Effector CD8-positive, alpha-beta T cell (primary cell): Measurements from ENCODE around the gene DUS1L.

Source experiments
- DNase-seq: peaks from one replicate; lab custom pipeline; 2025; lab: John Stamatoyannopoulos, UW

DUS1L gene

DNA sequence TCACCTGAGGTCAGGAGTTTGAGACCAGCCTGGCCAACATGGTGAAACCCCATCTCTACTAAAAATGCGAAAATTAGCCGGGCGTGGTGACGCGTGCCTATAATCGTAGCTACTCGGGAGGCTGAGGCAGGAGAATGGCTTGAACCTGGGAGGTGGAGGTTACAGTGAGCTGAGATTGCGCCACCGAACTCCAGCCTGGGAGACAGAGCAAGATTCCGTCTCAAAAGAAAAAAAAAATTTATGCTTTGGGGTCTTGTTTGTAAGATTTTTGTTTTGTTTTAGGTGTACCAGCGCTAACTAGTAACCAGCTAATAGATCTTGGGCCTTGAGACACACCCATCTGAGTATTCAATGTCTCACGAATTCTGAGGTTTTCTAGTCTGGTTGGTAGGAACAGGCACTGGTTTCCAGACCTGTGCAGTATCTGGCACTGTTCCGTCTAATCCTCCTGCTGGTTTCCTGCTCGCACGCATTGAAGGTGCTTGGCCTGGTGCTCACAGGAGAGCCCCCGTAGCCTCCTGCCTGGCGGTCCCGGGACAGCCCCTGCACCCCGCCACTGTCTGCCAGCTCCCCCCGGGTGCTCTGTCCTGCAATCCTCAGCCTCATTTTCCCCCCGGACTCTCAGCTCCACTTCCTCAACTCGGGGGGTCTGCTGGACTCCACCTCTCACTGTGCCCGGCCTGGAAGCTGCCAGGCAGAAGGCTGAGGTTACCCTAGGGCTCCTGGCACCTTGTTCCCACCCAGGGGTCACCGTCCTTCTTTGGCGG lies 10.6 kb upstream of the DUS1L start:
- DNase-seq, result no peak

DNA sequence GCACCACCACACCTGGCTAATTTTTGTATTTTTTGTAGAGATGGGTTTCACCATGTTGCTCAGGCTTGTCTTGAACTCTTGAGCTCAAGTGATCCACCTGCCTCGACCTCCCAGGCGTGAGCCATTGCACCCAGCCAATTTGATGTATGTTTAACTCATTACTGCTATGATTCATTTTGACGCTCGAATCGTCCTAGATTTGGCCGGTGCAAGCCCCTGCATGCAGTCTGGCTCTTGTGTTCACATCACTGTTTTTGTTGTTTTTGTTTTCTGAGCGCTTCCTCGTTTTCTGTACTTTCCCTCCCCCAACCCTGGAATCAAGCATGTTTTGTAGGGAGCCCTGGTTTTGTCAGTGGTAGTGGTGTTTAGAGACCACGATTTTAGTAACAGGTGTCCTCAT lies 7.8 kb upstream of the DUS1L start:
- no peak for DNase-seq

DNA sequence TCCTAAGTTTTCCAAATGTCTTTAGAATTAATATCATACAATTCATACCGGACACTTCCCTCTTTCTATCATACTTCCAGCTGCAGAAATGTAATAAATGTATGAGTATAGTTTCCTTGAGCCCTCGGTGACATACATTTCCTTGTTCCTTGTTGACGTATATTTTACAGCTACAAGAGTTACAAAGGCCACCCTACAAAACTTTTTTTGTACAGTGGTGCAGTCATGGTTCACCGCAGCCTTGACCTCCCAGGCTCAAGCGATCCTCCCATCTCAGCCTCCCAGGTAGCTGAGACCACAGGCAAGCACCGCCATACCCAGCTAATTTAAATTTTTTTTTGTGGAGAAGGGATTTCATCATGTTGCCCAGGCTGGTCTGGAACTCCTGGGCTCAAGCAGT lies 7.2 kb upstream of the DUS1L start:
- DNase-seq, result no peak

DNA sequence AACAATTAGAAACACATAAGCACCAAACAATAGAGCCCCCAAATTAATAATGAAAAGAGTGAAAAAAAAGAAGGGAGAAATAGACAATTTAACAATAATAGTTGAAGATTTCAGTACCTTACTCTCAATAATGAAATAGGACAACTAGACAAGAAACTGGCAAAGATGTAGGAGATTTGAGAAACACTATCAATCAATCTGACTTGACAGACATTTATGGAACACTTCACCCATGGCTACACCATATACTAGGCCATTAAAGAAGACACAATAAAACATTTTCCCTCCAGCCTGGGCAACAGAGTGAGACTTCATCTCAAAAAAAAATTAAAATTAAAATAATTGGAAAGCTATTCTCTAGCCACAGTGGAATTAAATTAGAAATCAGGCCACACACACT lies 5.0 kb upstream of the DUS1L start:
- no peak for DNase-seq

DNA sequence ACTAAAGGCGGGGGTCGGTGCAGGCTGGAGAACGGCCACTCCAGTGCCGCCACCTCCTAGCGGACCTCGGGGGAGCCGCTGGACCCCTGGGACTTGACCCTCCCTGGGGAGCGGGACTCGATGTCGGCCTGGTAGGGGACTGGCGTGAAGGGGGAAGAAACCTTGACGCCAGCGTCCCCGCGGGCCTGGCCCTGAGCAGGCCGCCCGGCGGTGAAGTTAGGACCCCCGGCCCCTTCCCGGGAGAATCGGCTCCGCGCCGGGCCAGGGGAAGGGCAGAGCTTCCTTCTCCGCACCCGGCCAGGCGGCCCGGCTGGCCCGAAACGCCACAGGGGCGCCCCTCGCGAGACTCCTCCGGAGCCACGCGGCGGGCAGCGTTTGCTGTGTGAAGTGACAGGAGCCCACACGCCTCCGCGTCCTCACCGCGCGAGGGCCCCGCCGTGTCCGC lies 389 bp downstream of the DUS1L start:
- DNase-seq, result no peak

DNA sequence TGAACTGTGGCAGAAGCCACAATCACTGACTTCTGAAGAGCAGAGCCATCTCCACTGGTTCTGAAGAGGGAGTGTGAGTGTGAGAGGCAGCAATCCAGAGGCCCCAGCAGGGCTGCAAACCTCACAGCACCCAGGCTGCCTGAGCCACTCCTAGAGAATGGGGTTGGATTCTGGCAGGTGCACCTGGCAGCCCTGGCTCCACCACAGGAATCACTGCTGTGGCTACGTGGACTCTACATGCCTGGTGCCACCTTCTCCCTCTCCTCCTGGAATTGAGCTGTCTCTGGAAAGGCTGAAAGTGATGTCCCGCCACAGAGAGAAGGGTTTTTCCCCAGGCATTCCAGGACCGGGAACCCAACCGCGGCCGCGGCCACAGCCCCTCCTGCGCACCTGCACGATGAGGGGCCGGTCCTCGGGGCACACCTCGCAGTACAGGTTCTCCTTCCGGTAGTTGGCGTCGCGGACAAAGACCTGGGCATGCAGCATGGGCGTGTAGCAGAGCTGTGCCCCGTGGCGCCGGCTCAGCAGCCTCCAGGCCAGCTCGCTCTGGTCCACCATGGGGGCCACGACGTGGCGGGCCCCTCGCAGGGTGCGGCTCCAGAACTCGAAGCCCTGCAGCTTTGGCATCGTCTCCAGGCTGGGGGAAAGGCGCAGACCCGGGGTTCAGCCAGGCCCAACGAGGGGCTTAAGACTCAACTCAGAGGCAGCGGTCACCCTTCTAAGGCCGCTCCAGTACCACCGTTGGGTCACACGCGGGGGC lies 991 bp downstream of the DUS1L start:
- no peak for DNase-seq

DNA sequence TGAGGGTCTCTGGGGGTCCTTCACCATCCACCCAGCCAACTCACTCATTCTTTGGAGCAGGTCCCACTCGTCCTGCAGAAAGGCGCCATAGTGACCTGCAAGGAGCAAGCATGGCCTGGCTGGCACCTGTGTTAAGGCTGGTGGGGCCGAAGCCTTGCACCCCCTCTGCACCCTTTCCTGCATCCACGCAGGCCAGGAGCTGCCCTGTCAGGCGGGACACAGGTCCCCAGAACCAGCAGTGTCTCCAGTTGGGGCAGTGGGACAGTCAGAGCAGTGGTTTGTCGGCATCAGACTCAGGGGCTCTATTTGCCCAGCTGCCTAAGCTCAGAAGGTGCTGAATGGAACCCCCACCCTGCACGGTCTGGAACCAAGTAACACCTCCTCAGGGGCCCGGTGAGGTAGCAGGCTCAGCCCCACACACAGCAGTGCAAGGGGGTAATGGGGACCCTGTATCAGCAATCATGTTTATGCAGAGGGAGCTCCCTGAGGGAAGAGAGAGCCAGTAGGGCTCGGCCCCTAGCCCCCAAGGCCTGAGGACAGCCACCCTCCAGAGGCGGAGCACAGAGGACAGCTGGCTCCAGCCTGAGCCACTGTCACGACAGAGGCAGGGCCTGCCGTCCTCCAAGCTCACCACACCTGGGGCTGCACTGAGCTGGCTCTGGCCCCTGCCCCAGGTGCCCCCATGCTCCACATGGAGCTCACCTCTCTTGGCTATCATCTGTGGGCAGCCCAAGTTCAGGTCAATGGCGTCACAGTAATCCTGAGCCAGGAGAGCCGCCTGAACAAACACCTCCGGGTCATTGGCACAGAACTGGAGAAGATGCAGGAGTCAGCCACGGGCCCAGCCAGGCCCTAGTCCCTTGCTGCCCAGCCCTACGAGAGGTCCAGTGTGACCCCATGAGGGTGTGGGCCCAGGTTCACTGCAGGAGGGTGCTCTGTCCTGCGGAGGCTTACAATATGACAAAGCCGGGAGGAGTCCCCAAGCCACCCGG lies 1.9 kb downstream of the DUS1L start:
- DNase-seq, result no peak

DNA sequence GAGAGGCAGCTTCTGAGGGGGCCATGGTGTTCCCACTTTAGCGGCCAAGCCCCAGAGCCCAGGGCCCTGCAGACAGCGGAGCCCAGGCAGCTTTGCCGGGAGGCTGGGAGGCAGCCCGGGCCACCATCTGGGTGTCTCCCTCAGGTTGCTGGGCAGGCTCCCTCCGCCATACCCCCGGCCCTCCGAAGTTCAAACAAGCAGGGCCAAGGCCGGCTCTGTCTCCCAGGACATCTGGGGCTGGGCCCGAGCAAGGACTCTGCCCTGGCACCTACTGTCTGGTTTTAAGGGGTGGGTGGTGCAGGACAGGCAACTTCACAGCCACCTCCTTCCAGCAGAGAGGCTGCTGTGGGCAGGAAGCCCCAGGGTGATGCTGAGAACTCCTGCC lies 2.6 kb downstream of the DUS1L start:
- DNase-seq, result no peak

DNA sequence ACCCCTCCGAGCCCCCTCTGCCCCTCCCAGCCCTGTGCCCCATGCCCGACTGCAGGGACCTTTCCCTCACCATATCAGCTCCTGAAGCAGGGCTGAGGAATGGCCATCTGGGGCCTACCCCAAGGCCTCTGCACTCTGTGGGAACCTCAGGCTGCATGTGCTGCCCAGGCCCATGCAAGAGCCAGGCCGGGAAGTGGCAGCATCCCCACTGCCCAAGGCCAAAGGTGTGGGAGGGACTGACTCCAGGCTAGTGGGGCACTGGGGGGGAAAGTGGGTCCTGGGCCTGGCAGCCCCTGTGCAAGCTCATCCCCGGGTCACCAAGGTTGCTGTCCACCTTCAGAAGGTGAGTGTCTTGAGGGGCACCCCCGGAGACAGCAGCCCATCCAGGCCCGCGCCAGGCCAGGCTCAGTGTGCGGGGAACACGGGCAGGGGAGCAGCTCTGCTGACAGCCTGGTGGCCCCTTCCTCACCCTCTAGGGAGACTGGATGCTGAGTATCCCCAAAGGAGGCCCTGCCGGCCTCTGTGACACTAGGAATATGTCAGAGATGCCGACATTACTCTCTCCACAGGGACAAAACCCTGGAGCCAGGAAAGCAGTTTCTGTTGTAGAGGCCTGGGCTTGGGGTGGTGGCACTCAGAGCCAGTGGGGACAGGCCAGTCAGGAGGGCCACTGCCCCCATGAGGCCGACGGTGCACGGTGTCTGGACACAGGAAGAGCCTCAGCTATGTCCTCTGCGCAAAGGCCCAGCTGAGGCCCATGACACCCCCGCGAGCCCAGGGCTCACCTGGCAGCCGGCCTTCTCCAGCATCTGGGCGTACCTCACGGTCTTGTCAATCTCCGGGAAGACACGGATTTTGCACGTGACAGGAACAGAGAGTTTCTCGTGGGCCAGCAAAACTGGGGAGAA lies 3.3 kb downstream of the DUS1L start:
- no peak for DNase-seq

DNA sequence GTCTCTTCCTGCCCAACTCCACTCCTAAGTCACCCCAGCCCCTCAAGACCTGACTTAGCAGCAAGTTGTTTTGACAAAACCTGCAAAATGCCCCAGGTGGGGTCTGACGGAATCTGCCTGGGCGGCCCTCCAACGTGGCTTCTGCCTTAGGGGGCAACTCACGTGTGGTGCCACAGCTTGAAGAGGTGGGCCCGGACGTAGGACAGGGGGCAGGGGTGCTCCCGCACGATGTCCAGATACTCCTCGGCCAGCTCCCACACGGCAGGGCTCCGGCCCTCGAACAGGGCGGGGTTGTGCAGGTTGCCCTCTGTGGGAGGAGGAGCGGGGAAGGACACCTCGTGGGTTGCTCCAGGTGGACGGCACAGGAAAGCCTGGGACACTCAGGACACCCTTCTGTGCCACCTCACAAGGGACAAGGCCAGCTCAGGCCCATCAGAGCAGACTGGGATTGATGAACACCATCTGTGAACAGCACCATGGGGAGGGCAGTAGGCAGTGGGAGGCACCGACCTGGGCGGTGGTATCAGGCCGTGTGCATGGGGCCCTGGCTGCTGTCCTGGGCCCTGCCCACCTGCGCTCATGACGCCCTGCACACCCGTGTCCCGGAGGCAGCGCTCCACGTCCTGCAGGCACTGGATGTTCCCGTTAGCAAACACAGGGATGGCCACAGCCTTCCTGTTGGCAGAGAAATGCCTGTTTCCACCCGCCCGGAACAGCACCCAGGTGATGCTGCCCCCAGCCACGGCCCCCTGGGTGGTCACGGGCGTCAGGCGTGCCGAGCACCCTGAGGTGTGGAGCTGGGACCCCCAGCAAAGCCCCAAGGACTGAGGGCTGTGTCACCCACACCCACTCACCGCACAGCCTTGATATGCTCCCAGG lies 4.3 kb downstream of the DUS1L start:
- DNase-seq, result no peak

DNA sequence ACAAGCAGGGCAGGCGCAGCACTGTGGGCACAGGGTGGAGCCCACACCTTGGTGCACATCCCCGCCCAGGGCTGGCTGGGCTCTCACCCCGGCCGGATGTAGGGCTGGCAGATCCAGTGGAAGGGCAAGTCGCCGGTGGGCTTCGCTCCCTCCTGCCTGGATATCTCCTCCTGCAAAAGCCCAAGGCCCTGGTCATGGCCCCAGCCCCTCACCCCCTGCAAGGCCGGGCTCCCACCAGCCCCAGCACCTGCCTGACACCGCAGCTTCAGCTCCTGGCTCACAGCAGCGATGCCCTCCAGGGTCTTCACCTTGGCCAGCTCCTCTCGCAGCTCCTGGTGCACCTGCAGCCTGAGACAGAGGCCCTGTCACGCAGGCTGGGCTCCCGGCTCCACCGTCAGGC lies 5.0 kb downstream of the DUS1L start:
- DNase-seq, result no peak

DNA sequence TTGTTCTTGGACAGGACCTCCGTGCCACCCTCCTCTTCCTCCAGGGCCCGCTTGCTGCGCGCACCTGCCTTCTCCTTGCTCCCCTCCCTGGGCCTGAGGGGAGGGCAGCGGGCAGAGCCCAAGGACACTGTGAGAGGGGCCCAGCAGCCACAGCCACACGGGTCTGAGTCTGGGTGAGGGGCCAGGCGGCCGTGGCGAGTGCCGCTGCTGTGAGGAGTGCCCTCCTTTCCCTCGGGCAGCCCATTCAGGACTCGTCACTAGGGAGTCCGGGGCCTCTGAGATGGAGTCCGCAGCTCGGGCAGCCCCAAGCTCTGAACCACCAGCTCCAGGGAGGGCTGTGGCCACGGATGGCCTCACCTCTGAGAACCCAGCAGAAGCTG lies 5.6 kb downstream of the DUS1L start:
- DNase-seq, result no peak

DNA sequence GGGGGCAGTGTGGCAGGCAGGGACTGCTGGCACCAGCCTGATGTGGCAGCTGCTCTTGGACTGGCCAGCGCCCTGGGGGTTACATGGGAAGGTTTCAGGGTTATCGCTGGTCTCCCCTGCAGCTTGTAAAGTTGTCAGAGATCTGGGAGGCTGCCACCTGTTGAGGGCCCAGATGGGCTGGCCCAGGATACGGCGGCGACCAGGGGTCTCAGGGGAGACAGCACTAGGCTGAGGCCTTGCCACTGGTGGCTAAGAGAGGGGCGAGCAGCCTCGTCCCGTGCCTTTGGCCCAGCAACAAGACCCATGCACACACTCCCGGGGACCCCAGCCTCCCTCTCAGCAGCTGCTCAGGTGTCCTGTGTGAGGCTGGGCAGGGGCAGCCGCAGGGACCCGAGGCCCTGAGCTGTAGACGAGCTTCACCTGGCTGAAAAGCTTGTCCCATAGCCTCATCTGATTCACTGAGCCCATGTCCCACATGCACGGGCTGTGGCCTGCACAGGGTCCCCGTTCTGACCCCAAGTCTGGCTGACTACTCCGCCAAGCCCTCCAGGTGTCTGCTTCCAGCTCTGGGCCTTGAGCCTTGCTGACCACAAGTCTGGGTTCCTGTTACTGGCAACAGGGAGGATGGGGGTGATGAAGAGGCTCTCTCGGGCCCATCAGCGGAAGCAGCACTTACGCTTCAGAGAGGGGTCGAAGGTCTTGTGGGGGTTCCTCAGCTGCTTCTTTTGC lies 6.2 kb downstream of the DUS1L start:
- DNase-seq, result no peak

DNA sequence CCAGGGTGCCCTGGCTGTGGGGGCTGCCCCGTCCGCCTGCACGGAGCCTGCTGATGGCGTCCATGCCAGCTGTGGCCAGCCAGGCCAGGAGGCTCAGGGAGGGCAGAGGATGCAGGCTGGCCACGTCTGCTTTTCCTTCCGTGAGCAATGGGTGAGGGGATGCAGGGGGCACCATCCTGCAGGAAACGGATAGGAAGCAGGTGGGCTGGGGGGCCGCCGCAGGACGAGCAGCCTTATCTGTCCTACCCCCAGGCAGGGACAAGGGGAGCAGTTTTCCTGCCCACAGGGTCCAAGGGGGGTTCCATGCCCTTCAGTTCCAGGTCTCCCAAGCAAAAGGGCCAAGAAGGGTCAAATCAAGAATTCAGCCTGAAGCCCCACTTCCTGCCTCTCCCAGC lies 6.8 kb downstream of the DUS1L start:
- DNase-seq, result no peak

DNA sequence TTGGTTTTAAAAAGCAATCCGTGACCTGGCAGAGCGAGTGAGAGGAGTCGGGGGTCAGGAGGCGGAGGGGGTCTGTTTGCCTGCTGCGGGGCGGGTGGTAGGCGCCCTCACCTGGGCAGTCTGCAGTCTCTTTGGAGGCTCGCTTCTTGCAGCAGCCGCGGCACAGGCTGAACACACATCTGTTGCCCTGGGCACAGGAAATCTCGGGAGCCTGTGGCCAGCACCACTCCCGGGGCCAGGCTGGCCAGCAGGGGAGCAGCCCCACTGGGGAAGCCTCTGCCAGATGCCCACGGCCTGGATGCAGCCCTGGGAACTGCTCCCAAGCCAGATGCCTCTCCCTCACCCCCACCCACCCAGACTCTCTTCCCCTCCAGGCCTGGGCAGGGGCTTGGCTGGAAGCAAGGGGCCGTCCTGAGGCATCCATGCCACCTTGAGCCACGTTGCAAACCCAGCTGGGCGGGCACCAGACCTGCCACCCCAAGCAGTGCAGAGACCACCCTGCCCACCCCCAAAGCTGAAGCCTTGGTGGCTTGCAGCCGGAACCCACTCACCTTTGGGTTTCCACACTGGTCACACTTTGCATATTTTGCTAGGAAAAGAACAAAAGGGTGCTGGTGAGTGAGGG lies 7.3 kb downstream of the DUS1L start:
- DNase-seq, result no peak

DNA sequence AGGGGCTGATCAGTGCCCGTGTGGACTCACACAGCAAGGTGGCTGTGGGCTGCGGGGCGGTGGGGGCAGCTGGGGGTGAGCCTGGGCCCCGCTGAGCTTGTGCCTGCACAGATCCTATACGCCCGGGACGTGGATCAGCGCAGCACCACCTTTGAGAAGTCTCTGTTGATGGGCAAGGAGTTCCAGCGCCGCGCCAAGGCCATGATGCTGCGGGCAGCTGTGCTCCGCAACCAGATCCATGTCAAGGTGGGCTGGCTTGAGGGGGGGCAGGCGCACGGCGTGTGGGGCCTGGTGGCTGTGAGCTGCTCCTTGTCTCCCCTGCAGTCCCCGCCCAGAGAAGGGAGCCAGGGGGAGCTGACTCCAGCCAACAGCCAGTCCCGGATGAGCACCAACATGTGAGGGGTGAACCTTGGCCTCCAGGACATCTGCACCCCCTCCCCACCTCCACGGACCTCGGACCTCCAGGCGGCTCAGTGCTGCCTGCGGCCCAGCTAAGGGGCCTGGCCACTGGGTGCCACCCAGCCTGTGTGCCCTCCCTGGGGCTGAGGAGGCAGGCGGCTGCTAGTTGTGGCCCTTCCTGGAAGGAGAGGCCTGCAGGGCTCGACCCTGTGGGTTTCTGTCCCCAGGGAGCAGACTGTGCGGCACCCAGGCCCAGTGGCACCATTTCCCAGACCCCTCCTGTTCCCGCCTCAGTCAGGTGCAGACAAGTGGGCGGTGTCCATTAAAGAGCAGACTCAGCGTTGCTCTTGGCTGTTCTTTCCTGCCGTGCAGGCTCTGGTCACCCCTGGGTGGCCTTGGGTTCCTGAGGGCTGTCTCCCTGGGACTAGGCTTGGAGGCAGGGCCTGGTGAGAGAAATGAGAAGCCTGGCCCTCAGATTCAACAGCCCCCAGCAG lies 8.6 kb downstream of the DUS1L start:
- no peak for DNase-seq

DNA sequence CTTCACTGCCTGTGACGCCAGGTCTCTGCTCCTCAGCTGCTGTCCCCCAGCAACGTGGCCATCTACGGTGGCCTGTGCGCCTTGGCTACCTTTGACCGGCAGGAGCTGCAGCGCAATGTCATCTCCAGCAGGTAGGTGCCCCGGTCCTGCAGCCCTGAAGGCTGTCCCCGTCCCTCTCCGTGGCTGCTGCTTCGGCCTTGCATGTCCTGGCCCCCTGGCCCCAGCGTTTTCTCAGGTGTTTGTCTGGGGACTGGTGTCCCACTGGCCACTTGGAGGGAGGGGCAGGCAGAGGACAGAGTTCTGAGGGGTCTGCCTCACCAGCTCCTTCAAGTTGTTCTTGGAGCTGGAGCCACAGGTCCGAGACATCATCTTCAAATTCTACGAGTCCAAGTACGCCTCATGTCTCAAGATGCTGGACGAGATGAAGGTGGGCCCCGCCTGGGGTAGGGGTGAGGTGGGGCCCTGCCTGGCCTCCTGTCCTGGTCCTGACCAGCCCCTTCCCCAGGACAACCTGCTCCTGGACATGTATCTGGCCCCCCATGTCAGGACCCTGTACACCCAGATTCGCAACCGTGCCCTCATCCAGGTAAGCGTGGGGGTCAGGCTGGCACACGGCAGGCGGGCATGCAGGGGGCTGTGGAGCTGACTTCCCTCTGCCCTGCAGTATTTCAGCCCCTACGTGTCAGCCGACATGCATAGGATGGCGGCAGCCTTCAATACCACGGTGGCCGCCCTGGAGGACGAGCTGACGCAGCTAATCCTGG lies 9.5 kb downstream of the DUS1L start:
- no peak for DNase-seq
